Upper lobe of left lung (tissue), 6 donors: ENCODE results near the gene PLEKHH2. TPM values are rescaled to one million over a fixed set of nuclear protein-coding genes. Genes with fewer than 3 reads are reported as not detected.

Experiments used
- ATAC-seq, 2 donors: fragments of 200-7000 bp; cut with Tn5 transposase; one replicate each; pipeline ENCODE4 v1.9.1; 2022; ENCODE audit warnings: mild to moderate bottlenecking in 2 of 2, moderate library complexity in 2 of 2; ENCODE audit not compliant: low FRiP score in 2 of 2
- DNase-seq, 2 donors: peaks; one replicate each; pipeline ENCODE4 v3.0.0-alpha.2; 2019 to 2020
- H3K27ac ChIP-seq, 4 donors: fragments of 200-600 bp; sonication (generic); one replicate each; pipeline ENCODE4 v1.5.1; 2016 to 2019
- H3K27me3 ChIP-seq, 4 donors: fragments of 200-600 bp; sonication (generic); one replicate each; pipeline ENCODE4 v1.5.1; 2017 to 2019
- H3K36me3 ChIP-seq, 4 donors: fragments of 200-600 bp; sonication (generic); one replicate each; pipeline ENCODE4 v1.5.1; 2016 to 2019
- H3K4me1 ChIP-seq, 4 donors: fragments of 200-600 bp; sonication (generic); one replicate each; pipeline ENCODE4 v1.5.1; 2018 to 2019
- H3K4me3 ChIP-seq, 4 donors: fragments of 200-600 bp; sonication (generic); one replicate each; pipeline ENCODE4 v1.5.1; 2017 to 2019; ENCODE audit warnings: mild to moderate bottlenecking in 2 of 4, moderate library complexity in 1 of 4
- H3K9me3 ChIP-seq, 4 donors: fragments of 200-600 bp; sonication (generic); one replicate each; pipeline ENCODE4 v1.5.1; 2018 to 2019
- CTCF ChIP-seq, 6 experiments: fragments of 450-650 bp in 4 of 6; fragments of 200-600 bp in 2 of 6; sonication (generic) in 2 of 6; IDR thresholded peaks; one replicate each; pipeline ENCODE4 v1.5.1; 2016 to 2019; ENCODE audit warnings: antibody characterized with exemption in 6 of 6
- EP300 ChIP-seq, 4 donors: sonication (generic); formaldehyde crosslinking; IDR thresholded peaks; one replicate each; pipeline ENCODE4 v1.5.1; 2017; ENCODE audit warnings: antibody characterized with exemption in 4 of 4, control low read depth in 2 of 4
- POLR2A ChIP-seq, 4 donors: fragments of 450-650 bp; IDR thresholded peaks; one replicate each; pipeline ENCODE4 v1.5.1; 2016 to 2017; ENCODE audit warnings: antibody characterized with exemption in 4 of 4, mild to moderate bottlenecking in 2 of 4
- POLR2AphosphoS5 ChIP-seq, 2 donors: sonication (generic); formaldehyde crosslinking; IDR thresholded peaks; one replicate each; pipeline ENCODE4 v1.5.1; 2017; ENCODE audit warnings: antibody characterized with exemption in 2 of 2
- WGBS, 2 donors: methylation state at CpG; one replicate each; pipeline ENCODE4 v1.1.5; 2017 to 2018; 5-methylcytosine and 5-hydroxymethylcytosine counted together
- total RNA-seq, 6 donors: library from RNA; depleted of rRNA in 4 of 6; stranded (reverse); fragments of >200 nt in 4 of 6; gene quantifications; one replicate each; pipeline versions ENCODE4 v1.1.0 to v1.2.1, GENCODE V29; 2016 to 2021
- donor health status: DM: no; HTN: no; CAD: no; lungs with moderate emphysema.
- donor health status: DM: no; HTN: yes; CAD: no; lungs with severe emphysema.

Gene PLEKHH2
- total RNA-seq, 6 donors from 2014 or later = 32.2 to 273 (median 39.2) TPM

DNA sequence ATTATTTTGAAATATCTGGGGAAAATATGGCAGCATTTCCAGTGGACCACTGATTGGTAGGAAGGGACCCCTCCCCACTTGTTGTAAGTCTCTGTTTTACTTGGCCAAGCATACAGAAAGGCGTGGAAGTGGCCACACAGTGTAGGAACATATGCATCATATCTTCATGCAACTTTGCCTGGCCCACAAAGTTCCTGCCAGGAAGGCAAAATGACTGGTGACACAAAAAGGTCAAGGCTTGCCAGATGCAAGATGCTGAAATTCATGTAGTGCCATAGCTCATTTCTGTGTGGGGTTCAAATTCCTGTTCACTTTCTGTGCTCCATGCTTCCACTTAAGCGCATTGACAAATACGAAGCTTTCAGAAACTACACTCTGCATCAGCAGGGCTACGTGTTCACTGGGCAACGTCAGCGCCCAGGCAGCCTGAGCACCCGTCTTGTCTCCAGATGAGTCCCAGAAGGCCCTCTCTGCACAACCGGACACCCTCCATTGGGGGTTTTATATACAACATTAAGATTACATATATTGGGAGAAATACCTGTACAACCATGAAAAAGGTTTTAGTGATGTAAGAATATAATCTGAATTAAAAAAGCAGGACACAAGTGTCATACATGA, 140.4 kb downstream of the PLEKHH2 start:
- Histone ChIP-seq H3K27me3 (no peaks in the 10 kb centered on the region), H3K4me3 (no peak overlapping the region), H3K27ac (no peak overlapping the region), H3K4me1 (peaks cover 5 to 9% (median 7%) of the 10 kb centered on the region in 4 donors), H3K9me3 (no peaks in the 10 kb centered on the region), H3K36me3 (peaks cover 0 to 14% (median 0%) of the 10 kb centered on the region in 4 donors)
- no peak for ATAC-seq
- DNase-seq = peak in 1 of 2 donors; percentile 5
- WGBS, 2 donors = 81 to 86% methylated on average over 8 of the region's 8 CpGs
- TF ChIP-seq POLR2AphosphoS5 (IDR thresholded peaks at IDR 0.05) (peak; percentile 40 to 81), EP300 (IDR thresholded peaks at IDR 0.05) (no peak)

DNA sequence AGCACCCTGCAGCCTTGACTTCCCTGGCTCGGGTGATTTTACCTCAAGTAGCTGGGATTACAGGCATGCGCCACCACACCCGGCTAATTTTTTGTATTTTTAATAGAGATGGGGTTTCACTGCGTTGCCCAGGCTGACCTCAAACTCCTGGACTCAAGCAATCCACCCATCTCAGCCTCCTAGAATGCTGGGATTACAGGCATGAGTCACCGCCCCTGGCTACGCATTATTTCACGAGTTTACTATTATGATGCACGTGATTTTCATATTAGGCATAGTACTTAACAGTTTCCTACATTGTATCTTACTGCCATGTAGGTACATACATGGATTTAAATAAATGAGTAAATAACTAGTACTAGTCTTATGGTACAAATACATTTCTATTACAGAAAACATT, 141.2 kb downstream of the PLEKHH2 start:
- Histone ChIP-seq H3K4me3 (no peak overlapping the region), H3K27me3 (no peaks in the 10 kb centered on the region), H3K4me1 (peaks cover 5 to 9% (median 7%) of the 10 kb centered on the region in 4 donors), H3K27ac (no peak overlapping the region), H3K36me3 (peaks cover 0 to 14% (median 0%) of the 10 kb centered on the region in 4 donors), H3K9me3 (no peaks in the 10 kb centered on the region)
- WGBS, 2 donors = 93 to 95% methylated on average over 8 of the region's 8 CpGs
- DNase-seq = no peak
- no peak for ATAC-seq
- TF ChIP-seq EP300 (IDR thresholded peaks at IDR 0.05) (no peak), POLR2AphosphoS5 (IDR thresholded peaks at IDR 0.05) (no peak), CTCF (IDR thresholded peaks at IDR 0.05) (no peak), POLR2A (IDR thresholded peaks at IDR 0.05) (no peak)

DNA sequence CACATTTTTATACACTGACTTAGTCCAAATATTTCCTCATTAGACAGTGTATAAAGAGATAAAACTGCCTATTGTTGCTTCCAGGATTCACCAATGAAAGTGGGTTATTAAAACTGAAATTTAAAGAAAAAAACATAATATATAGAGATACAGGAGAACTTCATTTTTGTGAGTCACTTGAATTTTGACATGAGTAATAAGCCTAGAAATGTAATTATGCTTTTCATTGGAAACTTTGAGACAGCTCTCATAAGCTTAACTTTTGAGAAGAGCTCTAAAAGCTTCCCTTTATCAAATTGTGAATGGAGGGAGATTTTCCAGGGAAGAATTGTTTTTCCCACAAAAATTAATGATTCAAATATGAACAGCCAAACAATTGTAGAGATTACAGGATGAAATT, 150.8 kb downstream of the PLEKHH2 start:
- H3K9me3 ChIP-seq = no peaks in the 10 kb centered on the region
- H3K27ac ChIP-seq = peak overlapping the region in 1 of 4 donors; percentile 55
- ATAC-seq = no peak
- H3K36me3 ChIP-seq = peaks cover 0 to 41% (median under 1%) of the 10 kb centered on the region in 4 donors
- H3K4me3 ChIP-seq = no peak overlapping the region
- no peaks in the 10 kb centered on the region for H3K27me3 ChIP-seq
- peaks cover 0 to 3% (median 0%) of the 10 kb centered on the region in 4 donors for H3K4me1 ChIP-seq
- DNase-seq = no peak
- TF ChIP-seq POLR2AphosphoS5 (IDR thresholded peaks at IDR 0.05) (no peak), CTCF (IDR thresholded peaks at IDR 0.05) (no peak), EP300 (IDR thresholded peaks at IDR 0.05) (no peak), POLR2A (IDR thresholded peaks at IDR 0.05) (no peak)

- Histone ChIP-seq H3K27me3 (no peaks in the 10 kb centered on the region), H3K4me1 (peaks cover 0 to 3% (median 0%) of the 10 kb centered on the region in 4 donors), H3K4me3 (no peak overlapping the region), H3K36me3 (peaks cover 0 to 46% (median 4%) of the 10 kb centered on the region in 4 donors), H3K27ac (peak overlapping the region in 2 of 4 donors; percentile 41 to 55), H3K9me3 (no peaks in the 10 kb centered on the region)
- DNase-seq (no peak), ATAC-seq (no peak)
- TF ChIP-seq EP300 (IDR thresholded peaks at IDR 0.05) (no peak), POLR2A (IDR thresholded peaks at IDR 0.05) (no peak), CTCF (IDR thresholded peaks at IDR 0.05) (no peak), POLR2AphosphoS5 (IDR thresholded peaks at IDR 0.05) (no peak)
- 94 to 100% methylated on average over 1 of the region's 1 CpG for WGBS, 2 donors
Measured at GRCh38 chr2:43788646-43789045, 151.6 kb downstream of the PLEKHH2 start.

DNA sequence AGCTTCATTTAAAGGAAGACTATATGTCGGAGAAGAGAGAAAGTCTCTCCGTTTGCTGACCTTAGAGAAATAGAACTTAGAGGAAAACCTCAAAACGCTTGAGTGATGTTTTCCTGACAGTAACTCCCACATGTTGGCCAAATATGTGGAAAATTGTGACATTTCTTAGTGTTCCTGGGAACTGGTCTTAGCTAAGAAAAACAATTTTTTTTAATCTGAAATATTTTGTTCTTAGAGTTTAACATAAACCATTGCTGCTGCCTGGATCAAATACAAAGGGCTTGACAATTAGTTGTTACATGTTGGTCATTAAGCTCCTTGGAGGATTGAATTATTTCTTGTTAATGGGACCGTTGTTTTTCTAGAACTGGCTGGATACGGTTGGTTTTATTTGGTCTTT, 153.1 kb downstream of the PLEKHH2 start:
- ATAC-seq = no peak
- Histone ChIP-seq H3K36me3 (peaks cover 0 to 39% (median 4%) of the 10 kb centered on the region in 4 donors), H3K27ac (peak overlapping the region in 1 of 4 donors; percentile 2), H3K4me3 (no peak overlapping the region), H3K4me1 (peaks cover 0 to 3% (median 0%) of the 10 kb centered on the region in 4 donors), H3K9me3 (no peaks in the 10 kb centered on the region), H3K27me3 (no peaks in the 10 kb centered on the region)
- WGBS, 2 donors = 75 to 77% methylated on average over 5 of the region's 5 CpGs
- no peak for DNase-seq
- TF ChIP-seq POLR2A (IDR thresholded peaks at IDR 0.05) (no peak), EP300 (IDR thresholded peaks at IDR 0.05) (no peak), POLR2AphosphoS5 (IDR thresholded peaks at IDR 0.05) (no peak), CTCF (IDR thresholded peaks at IDR 0.05) (no peak)
